ENCODE measurements around the gene STAG3.

DNA sequence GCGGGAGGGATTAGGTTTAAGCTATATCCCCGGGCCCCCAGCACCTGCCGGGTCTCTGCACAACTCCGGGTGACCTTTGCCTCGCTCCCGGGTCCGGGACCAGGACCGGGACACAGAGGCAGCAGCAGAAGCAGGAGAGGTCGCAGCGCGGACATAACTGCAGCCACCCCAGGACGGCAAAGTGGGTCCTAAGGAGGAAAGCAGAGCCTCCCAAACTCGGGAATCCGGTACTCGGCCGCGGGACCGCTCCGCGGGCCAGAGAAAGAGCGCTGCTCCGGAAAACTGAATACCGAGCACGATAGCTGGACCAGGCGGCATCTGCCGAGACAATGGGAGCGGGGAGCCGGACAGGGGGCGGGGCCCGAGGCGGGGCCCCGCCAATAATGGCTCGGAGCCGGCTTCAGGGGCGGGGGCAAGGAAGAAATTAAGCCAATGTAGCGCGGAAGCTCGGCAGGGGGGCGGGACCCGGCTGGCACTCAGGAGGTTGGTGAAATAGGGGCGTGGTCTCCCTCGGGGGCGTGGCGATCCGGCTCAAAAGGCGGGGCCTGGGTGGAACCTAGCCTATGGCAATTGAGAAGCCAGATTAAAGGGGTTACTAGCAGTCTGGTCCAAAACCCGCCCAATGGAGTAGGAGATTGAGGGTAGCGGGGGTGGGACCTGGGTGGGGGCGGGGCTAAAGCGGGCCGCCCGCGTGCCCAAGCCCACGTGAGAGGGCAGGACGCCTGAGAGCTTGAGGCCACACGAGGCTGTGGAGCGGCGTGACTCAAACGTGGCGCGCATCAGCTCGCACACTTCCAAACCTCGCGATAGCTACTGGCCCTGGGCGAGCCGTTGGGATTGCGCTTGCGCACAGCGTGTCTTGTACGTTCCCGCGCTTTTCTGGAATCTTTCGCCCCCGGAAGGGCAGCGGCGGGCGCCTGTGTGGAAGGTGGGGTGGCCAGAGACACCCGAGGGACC, at the start of gene STAG3, which contains the start of gene GPC2:
- TF ChIP-seq RAD21 (IDR thresholded peaks at IDR 0.05; ENCODE audit: low read length) (no peak), POLR2A (IDR thresholded peaks at IDR 0.05; ENCODE audit: low read depth, low read length) (no peak), MXI1 (IDR thresholded peaks at IDR 0.05; ENCODE audit: borderline replicate concordance, low read depth, low read length) (peak; percentile 84), SMC3 (IDR thresholded peaks at IDR 0.05; ENCODE audit: low read depth, low read length) (no peak), BHLHE40 (IDR thresholded peaks at IDR 0.05; ENCODE audit: low read depth, low read length) (peak; percentile 75), RCOR1 (IDR thresholded peaks at IDR 0.05; ENCODE audit: insufficient replicate concordance, low read length) (no peak), RFX5 (IDR thresholded peaks at IDR 0.05; ENCODE audit: low read depth, low read length) (no peak), FOS (IDR thresholded peaks at IDR 0.05; ENCODE audit: low read depth, low read length) (no peak), CHD1 (IDR thresholded peaks at IDR 0.05; ENCODE audit: low read depth, low read length) (no peak)
- TF ChIP-seq, protein P1, sequence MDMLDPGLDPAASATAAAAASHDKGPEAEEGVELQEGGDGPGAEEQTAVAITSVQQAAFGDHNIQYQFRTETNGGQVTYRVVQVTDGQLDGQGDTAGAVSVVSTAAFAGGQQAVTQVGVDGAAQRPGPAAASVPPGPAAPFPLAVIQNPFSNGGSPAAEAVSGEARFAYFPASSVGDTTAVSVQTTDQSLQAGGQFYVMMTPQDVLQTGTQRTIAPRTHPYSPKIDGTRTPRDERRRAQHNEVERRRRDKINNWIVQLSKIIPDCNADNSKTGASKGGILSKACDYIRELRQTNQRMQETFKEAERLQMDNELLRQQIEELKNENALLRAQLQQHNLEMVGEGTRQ (IDR thresholded peaks at IDR 0.05; ENCODE audit: low read depth, low read length), result peak; percentile 82
- TF ChIP-seq, protein P2, sequence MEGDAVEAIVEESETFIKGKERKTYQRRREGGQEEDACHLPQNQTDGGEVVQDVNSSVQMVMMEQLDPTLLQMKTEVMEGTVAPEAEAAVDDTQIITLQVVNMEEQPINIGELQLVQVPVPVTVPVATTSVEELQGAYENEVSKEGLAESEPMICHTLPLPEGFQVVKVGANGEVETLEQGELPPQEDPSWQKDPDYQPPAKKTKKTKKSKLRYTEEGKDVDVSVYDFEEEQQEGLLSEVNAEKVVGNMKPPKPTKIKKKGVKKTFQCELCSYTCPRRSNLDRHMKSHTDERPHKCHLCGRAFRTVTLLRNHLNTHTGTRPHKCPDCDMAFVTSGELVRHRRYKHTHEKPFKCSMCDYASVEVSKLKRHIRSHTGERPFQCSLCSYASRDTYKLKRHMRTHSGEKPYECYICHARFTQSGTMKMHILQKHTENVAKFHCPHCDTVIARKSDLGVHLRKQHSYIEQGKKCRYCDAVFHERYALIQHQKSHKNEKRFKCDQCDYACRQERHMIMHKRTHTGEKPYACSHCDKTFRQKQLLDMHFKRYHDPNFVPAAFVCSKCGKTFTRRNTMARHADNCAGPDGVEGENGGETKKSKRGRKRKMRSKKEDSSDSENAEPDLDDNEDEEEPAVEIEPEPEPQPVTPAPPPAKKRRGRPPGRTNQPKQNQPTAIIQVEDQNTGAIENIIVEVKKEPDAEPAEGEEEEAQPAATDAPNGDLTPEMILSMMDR (conservative IDR thresholded peaks at IDR 0.05; ENCODE audit: low read depth, low read length), result no peak

All from IMR-90 (cell line).